A549 (cell line): ENCODE results near the gene PITX3. TPM values are rescaled to one million over a fixed set of nuclear protein-coding genes. Genes with fewer than 3 reads are reported as not detected.
"Not testable (repeated sequence)": the region's sequence is repeated elsewhere in the genome, so short reads cannot be mapped to it uniquely, and the experiment has no call there.

Experiments
- ATAC-seq, 2 experiments: fragments of 200-7000 bp in 1 of 2; fragments of >200 bp in 1 of 2; cut with Nextera tagmentation in 1 of 2; cut with Tn5 transposase in 1 of 2; 3 replicates each; pipeline versions ENCODE4 v1.8.0 to v1.9.1; 2018 to 2020; ENCODE audit warnings: mild to moderate bottlenecking in 1 of 2, moderate library complexity in 1 of 2
- CTCF ChIA-PET: fragments of 300-600 bp; sonication (Branson Sonifier 250); formaldehyde crosslinking; extraction: SDS; loops from one replicate; lab custom pipeline; 2021; ENCODE audit warnings: antibody characterized with exemption, inconsistent platforms; lab: Yijun Ruan, JAX
- POLR2A ChIA-PET: fragments of 350-600 bp; formaldehyde crosslinking; extraction: SDS; loops from one replicate; lab custom pipeline; 2021; ENCODE audit warnings: antibody characterized with exemption, inconsistent platforms; lab: Yijun Ruan, JAX
- DNase-seq, 2 experiments: peaks; one replicate each; pipeline versions ENCODE4 v3.0.0 to v3.0.0-alpha.2; 2011 to 2016; ENCODE audit warnings: low read depth in 1 of 2, low spot score in 1 of 2
- FAIRE-seq: peaks from 2 replicates; lab custom pipeline; 2011; peaks lifted over from hg19 to GRCh38; lab: Jason Lieb, UNC
- H3K27ac ChIP-seq, 2 experiments: fragments of >200 bp; sonication (Bioruptor Twin); formaldehyde crosslinking; 3 replicates each; pipeline ENCODE4 v1.5.1; 2016 to 2017
- H3K4me1 ChIP-seq: fragments of >200 bp; sonication (Bioruptor Twin); formaldehyde crosslinking; 3 replicates; pipeline ENCODE4 v1.6.1; 2016
- H3K4me2 ChIP-seq: fragments of >200 bp; sonication (Bioruptor Twin); formaldehyde crosslinking; 3 replicates; pipeline ENCODE4 v1.6.1; 2016
- H3K4me3 ChIP-seq: fragments of >200 bp; sonication (Bioruptor Twin); formaldehyde crosslinking; 3 replicates; pipeline ENCODE4 v1.5.1; 2016
- H3K9me3 ChIP-seq: fragments of >200 bp; sonication (Bioruptor Twin); formaldehyde crosslinking; 3 replicates; pipeline ENCODE4 v1.6.1; 2016
- ATOH8 ChIP-seq: fragments of 250-450 bp; sonication (Bioruptor Pico); IDR thresholded peaks from 2 replicates; pipeline ENCODE4 v1.5.0; 2020; ENCODE audit warnings: low read depth, mild to moderate bottlenecking, moderate library complexity
- CEBPB ChIP-seq, 2 experiments: fragments of >200 bp in 1 of 2; sonication (Bioruptor Twin) in 1 of 2; formaldehyde crosslinking in 1 of 2; IDR thresholded peaks; 2 replicates each; pipeline ENCODE4 v1.6.1; 2012 to 2016
- FOSL2 ChIP-seq, 2 experiments: fragments of 450-650 bp in 1 of 2; fragments of >200 bp in 1 of 2; sonication (Bioruptor Twin) in 1 of 2; formaldehyde crosslinking; IDR thresholded peaks; 2 replicates each; pipeline versions ENCODE4 v1.5.0 to v1.6.1; 2016 to 2020; ENCODE audit warnings: mild to moderate bottlenecking in 1 of 2, moderate library complexity in 1 of 2
- GATA3 ChIP-seq: IDR thresholded peaks from 2 replicates; pipeline ENCODE4 v1.6.1; 2012; ENCODE audit warnings: borderline replicate concordance
- MYC ChIP-seq: IDR thresholded peaks from 2 replicates; pipeline ENCODE4 v1.6.1; 2012; ENCODE audit warnings: mild to moderate bottlenecking, inconsistent platforms, low read length, improper control_type of control experiment, borderline replicate concordance
- NFE2L2 ChIP-seq: fragments of 150-350 bp; conservative IDR thresholded peaks from 2 replicates; pipeline ENCODE4 v1.6.1; 2014; ENCODE audit warnings: low read length
- NR3C1 ChIP-seq: fragments of >200 bp; sonication (Bioruptor Twin); formaldehyde crosslinking; IDR thresholded peaks from 3 replicates; pipeline ENCODE4 v1.6.1; 2017
- POLR2AphosphoS2 ChIP-seq: conservative IDR thresholded peaks from 2 replicates; pipeline ENCODE4 v1.6.1; 2012; ENCODE audit warnings: low read length, improper control_type of control experiment, inconsistent platforms
- RCOR1 ChIP-seq: fragments of 150-350 bp; IDR thresholded peaks from 2 replicates; pipeline ENCODE4 v1.6.1; 2014; ENCODE audit warnings: antibody characterized with exemption, low read length, low read depth
- RFX5 ChIP-seq: fragments of 450-650 bp; IDR thresholded peaks from 2 replicates; pipeline ENCODE4 v1.7.1; 2014; ENCODE audit warnings: antibody characterized with exemption, mild to moderate bottlenecking, moderate library complexity
- SREBF2 ChIP-seq: fragments of 450-650 bp; IDR thresholded peaks from 2 replicates; pipeline ENCODE4 v1.6.1; 2014; ENCODE audit warnings: mild to moderate bottlenecking, moderate library complexity
- TFCP2L1 ChIP-seq: fragments of 250-450 bp; sonication (Bioruptor Pico); IDR thresholded peaks from 2 replicates; pipeline ENCODE4 v1.5.0; 2021; ENCODE audit warnings: mild to moderate bottlenecking
- TP53 ChIP-seq: fragments of 250-450 bp; sonication (Bioruptor Pico); IDR thresholded peaks from 2 replicates; pipeline ENCODE4 v1.5.0; 2021; ENCODE audit warnings: mild to moderate bottlenecking, moderate library complexity
- ZFP36 ChIP-seq: fragments of 450-650 bp; IDR thresholded peaks from 2 replicates; pipeline ENCODE4 v1.6.1; 2014; ENCODE audit warnings: borderline replicate concordance; ENCODE audit not compliant: partially characterized antibody
- ZSCAN20 ChIP-seq: fragments of 250-450 bp; sonication (Bioruptor Pico); IDR thresholded peaks from 2 replicates; pipeline ENCODE4 v1.8.0; 2022; ENCODE audit warnings: mild to moderate bottlenecking, moderate library complexity
- WGBS: methylation state at CpG from one replicate; pipeline ENCODE4 v1.1.6; 2017; ENCODE audit errors: missing lambda C conversion rate; 5-methylcytosine and 5-hydroxymethylcytosine counted together
- polyA plus RNA-seq, 4 experiments: library from polyadenylated mRNA; depleted of rRNA in 3 of 4; stranded (reverse); fragments of >200 nt; fragmentation: RNase III in 1 of 4; extraction: RNeasy Plus Mini Kit Qiagen cat#74134 plus additional on column Dnase treatment in 1 of 4; gene quantifications; 2 replicates in 3 of 4; 3 replicates in 1 of 4; pipeline ENCODE4 v1.2.3, GENCODE V29; 2011 to 2017
- TF ChIP-seq, protein P1 (sequence below): IDR thresholded peaks from 2 replicates; pipeline ENCODE4 v1.6.1; 2012
- TF ChIP-seq, protein P2 (sequence below): fragments of 250-450 bp; sonication (Bioruptor Pico); IDR thresholded peaks from 2 replicates; pipeline ENCODE4 v1.5.0; 2021; ENCODE audit warnings: mild to moderate bottlenecking, moderate library complexity, borderline replicate concordance

PITX3 gene
- polyA plus RNA-seq, 2 of the 4 experiments (the other 2 are of a cell fraction) = 0.09 TPM; not detected in 1

DNA sequence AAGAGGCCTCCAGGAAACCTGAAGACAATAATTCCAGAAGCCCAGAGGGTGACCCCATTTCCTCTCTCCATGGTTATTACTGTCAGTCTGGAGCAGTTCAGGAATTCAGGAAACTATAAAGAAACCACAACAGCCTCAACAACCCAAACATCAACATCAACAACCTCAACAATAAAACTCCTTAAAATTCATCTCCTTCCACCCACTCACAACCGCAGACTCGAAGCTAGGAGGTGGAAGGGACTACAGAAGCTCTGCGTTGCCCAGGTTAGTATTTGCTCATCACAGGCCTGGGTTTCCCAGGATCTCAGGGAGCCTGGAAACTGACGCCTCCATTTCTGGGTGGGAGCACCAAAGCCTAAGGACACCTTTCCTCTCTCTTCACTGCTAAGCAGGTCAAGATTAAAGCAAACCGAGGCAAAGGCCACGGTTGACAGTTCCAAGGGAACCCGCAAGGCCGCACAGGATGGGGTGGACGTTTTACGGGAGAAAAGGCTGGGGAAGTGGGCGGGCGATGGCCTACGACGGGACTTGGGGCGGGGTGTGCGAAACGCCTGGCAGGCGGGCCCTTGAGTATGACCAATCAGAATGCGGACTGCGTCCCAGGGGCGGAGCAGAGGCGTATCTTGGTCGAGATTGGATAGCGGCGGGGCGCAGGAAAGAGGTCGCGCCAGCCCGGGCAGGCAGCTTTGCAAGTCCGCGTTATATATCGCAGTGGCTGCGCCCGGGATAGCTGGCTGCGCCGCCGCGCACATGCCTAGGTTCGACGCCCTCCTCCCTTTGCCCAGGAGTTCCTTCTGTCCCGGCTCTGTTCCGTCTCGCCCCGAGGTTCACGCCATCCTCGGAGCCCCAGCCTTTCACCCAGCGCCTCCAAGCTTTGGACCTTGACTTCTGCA is 15.4 kb downstream of the PITX3 start, which contains the start of gene ELOVL3 (continued):
- TF ChIP-seq TFCP2L1 (CRISPR knock-in tag) = no peak
- TF ChIP-seq RFX5 = peak; percentile 50; the same call in 1 of the 2 replicates
- TF ChIP-seq, all 56 proteins: peak for 8

- H3K27ac ChIP-seq = no peak overlapping the region
- ATAC-seq (no peak), FAIRE-seq (no peak), DNase-seq (no peak)
- peaks cover 10% of the 10 kb centered on the region; the same call in 2 of the 3 replicates for H3K4me1 ChIP-seq
- H3K9me3 ChIP-seq = no peaks in the 10 kb centered on the region
- peak in 1 of 2 experiments; percentile 59; a peak in 1 of 4 replicates for TF ChIP-seq CEBPB (IDR thresholded peaks at IDR 0.05)
- TF ChIP-seq, protein P1, sequence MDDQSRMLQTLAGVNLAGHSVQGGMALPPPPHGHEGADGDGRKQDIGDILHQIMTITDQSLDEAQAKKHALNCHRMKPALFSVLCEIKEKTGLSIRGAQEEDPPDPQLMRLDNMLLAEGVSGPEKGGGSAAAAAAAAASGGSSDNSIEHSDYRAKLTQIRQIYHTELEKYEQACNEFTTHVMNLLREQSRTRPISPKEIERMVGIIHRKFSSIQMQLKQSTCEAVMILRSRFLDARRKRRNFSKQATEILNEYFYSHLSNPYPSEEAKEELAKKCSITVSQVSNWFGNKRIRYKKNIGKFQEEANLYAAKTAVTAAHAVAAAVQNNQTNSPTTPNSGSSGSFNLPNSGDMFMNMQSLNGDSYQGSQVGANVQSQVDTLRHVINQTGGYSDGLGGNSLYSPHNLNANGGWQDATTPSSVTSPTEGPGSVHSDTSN = no peak
- CTCF ChIA-PET = interaction anchor here (7.1 to 24.2 kb wide), 3 partner anchors 8 to 177 kb away, joined by 60 to 886 read pairs (median 450); partner anchors contain the start of gene NFKB2
- WGBS = 62% methylated on average over 5 of the region's 5 CpGs
- H3K4me3 ChIP-seq = no peak overlapping the region
- no peak overlapping the region for H3K4me2 ChIP-seq
- POLR2A ChIA-PET = no interaction called here
These were observed 18.5 kb downstream of the PITX3 start for GRCh38 chr10:102222797-102223196.

- Histone ChIP-seq H3K4me1 (peaks cover 3% of the 10 kb centered on the region; the same call in 2 of the 3 replicates), H3K4me2 (no peak overlapping the region), H3K4me3 (no peak overlapping the region), H3K9me3 (no peaks in the 10 kb centered on the region)
- FAIRE-seq = no peak
- no peak for ATAC-seq
- TF ChIP-seq POLR2AphosphoS2 (no peak), RCOR1 (no peak)
- TF ChIP-seq, all 56 proteins: peak for 0
- H3K27ac ChIP-seq = no peak overlapping the region
- ChIA-PET CTCF (interaction anchor here (0.5 to 24.2 kb wide), 6 partner anchors 10 to 424 kb away, joined by 3 to 886 read pairs (median 6); no protein-coding TSS in a partner anchor), POLR2A (no interaction called here)
- no peak for DNase-seq
These were observed 20.7 kb downstream of the PITX3 start for GRCh38 chr10:102220612-102221011.

- no peak for TF ChIP-seq TP53 (CRISPR knock-in tag)
- TF ChIP-seq, all 56 proteins: peak for 0
- WGBS = 65% methylated on average over 5 of the region's 5 CpGs
- H3K9me3 ChIP-seq = no peaks in the 10 kb centered on the region
- CTCF ChIA-PET = interaction anchor here (0.9 to 24.2 kb wide), 7 partner anchors 11 to 133 kb away, joined by 3 to 886 read pairs (median 3); no protein-coding TSS in a partner anchor
- POLR2A ChIA-PET = no interaction called here
- ATAC-seq (no peak), DNase-seq (no peak), FAIRE-seq (no peak)
- H3K27ac ChIP-seq = no peak overlapping the region
- no peak overlapping the region for H3K4me2 ChIP-seq
- H3K4me1 ChIP-seq = no peaks in the 10 kb centered on the region
- H3K4me3 ChIP-seq = no peak overlapping the region
These were observed 21.9 kb downstream of the PITX3 start for GRCh38 chr10:102219370-102219769.

GRCh38 chr10:102213599-102213998 is 27.7 kb downstream of the PITX3 start:
- H3K4me2 ChIP-seq, ATAC-seq, H3K9me3 ChIP-seq, H3K27ac ChIP-seq, FAIRE-seq, POLR2A ChIA-PET, DNase-seq, H3K4me3 ChIP-seq, H3K4me1 ChIP-seq: not testable (repeated sequence)
- WGBS = 63% methylated on average over 4 of the region's 4 CpGs
- CTCF ChIA-PET = interaction anchor here (0.6 to 2.2 kb wide), 2 partner anchors 18 to 90 kb away, joined by 3 to 5 read pairs; no protein-coding TSS in a partner anchor

DNA sequence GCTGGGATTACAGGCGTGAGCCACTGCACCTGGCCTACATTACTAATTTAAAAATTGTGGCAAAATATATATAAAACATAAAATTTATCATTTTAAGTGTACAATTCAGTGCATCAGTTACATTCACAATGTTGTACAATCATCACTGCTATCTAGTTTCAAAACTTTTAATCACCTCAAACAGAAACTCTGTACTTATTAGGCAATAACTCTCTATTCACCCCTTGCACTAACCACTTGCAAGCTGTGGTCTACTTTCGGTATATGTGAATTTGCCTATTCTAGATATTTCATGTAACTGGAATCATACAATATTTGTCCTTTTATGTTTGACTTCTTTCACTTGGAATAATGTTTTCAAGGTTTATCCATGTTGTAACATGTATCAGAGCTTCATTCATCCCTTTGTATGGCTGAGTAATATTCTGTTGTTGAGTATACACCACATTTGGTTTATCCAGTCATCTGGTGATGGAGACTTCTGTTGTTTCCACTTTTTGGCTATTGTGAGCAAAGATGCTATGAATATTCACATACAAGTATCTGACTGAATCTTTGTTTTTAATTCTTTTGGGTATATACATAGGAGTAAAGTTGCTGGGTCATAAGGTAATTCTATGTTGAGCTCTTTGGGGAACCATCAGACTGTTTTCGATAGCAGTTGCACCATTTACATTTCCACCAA is 29.6 kb downstream of the PITX3 start:
- FAIRE-seq = no peak
- POLR2A ChIA-PET = no interaction called here
- Histone ChIP-seq H3K9me3 (no peaks in the 10 kb centered on the region), H3K4me2 (no peak overlapping the region), H3K27ac (no peak overlapping the region), H3K4me1 (no peaks in the 10 kb centered on the region), H3K4me3 (no peak overlapping the region)
- 54% methylated on average over 3 of the region's 3 CpGs for WGBS
- CTCF ChIA-PET = interaction anchor here (1.1 to 2.2 kb wide), 5 partner anchors 11 to 188 kb away, joined by 3 to 5 read pairs (median 4); no protein-coding TSS in a partner anchor
- DNase-seq = no peak
- no peak for ATAC-seq
- TF ChIP-seq, protein P2, sequence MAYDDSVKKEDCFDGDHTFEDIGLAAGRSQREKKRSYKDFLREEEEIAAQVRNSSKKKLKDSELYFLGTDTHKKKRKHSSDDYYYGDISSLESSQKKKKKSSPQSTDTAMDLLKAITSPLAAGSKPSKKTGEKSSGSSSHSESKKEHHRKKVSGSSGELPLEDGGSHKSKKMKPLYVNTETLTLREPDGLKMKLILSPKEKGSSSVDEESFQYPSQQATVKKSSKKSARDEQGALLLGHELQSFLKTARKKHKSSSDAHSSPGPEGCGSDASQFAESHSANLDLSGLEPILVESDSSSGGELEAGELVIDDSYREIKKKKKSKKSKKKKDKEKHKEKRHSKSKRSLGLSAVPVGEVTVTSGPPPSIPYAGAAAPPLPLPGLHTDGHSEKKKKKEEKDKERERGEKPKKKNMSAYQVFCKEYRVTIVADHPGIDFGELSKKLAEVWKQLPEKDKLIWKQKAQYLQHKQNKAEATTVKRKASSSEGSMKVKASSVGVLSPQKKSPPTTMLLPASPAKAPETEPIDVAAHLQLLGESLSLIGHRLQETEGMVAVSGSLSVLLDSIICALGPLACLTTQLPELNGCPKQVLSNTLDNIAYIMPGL (CRISPR knock-in tag) = no peak
- TF ChIP-seq SREBF2 (no peak), ZSCAN20 (no peak), FOSL2 (IDR thresholded peaks at IDR 0.05) (no peak), FOSL2 (CRISPR knock-in tag; IDR thresholded peaks at IDR 0.05) (no peak), ATOH8 (CRISPR knock-in tag) (no peak), NFE2L2 (no peak), CEBPB (IDR thresholded peaks at IDR 0.05) (no peak), NR3C1 (no peak), TP53 (CRISPR knock-in tag) (no peak), ZFP36 (no peak), GATA3 (no peak), MYC (no peak)
